GM21526 (cell line): ENCODE data around the gene SPATC1L.

Experiments used
- ATAC-seq: cut with Tn5 transposase; IDR thresholded peaks from one replicate; pipeline ENCODE4 v1.9.1; 2021; ENCODE audit warnings: moderate library complexity; ENCODE audit not compliant: unreplicated experiment, low FRiP score

SPATC1L gene

GRCh38 chr21:46111857-46112724, 72.2 kb downstream of the SPATC1L start:
- no peak for ATAC-seq

DNA sequence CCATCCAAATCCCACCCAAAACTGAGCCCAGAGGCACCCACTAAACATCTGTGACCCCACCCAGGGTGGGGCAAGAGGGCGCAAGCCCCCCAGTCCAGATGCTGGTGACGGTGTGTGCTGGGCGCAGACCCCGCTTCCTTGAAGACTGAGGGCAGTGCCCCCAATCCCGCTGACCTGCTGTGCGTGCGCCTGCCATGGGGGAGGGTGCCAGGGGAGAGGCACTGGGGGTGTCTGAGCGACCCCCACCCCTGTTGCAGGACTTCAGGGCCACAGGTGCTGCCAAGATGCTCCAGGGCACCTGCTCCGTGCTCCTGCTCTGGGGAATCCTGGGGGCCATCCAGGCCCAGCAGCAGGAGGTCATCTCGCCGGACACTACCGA, 73.1 kb downstream of the SPATC1L start:
- no peak for ATAC-seq
